Measurements from ENCODE around the gene OMP.
A peak's percentile ranks its signal among the peaks of the same experiment; 100 is the strongest.

The OMP gene

DNA sequence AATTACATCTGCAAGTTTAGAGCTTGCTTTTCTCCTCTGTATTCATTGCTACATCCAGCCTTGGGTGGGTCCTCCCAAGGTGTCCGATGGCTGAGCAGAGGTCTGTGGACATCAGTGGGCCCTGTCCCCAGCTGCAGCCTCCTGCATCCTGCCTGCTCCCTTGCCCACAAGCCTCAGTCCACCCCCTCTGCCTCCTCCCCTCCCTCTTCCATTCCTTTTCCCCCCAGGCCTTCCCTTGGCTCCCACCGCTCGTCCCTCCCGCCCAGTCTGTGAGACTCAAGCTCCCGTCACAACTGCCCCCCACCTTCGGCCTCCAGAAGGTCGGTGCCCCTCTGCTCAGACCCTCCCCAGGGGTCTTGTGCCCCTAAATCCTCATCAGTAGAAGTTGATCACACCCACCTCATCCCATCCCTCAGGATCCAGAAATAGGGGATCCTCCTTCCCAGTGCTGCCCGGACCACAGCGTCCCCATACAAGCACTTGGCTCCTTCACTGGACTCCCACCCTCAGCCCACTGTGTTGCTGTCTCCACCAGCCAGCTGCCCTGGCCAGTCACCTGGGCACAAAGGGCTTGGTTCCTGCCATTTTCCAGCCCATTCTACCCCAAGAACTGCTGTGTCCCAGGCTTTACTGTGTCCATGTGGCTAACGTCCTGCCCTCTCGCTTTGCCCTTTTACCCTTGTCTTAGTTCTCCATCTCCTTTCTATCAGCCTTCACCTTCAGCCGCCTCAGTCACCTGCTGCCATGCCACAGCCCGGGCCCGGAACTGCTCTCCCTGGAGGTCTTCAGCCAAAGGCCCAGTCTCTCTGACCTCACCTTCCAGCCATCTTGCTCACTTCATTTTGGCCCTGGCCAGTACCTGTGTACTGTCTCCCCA, 2.2 kb upstream of the OMP start:
- Histone ChIP-seq H3K27ac (no peak overlapping the region), H3K4me3 (no peak overlapping the region)
- DNase-seq (ENCODE audit: low spot score) = no peak
- TF ChIP-seq, protein P1, sequence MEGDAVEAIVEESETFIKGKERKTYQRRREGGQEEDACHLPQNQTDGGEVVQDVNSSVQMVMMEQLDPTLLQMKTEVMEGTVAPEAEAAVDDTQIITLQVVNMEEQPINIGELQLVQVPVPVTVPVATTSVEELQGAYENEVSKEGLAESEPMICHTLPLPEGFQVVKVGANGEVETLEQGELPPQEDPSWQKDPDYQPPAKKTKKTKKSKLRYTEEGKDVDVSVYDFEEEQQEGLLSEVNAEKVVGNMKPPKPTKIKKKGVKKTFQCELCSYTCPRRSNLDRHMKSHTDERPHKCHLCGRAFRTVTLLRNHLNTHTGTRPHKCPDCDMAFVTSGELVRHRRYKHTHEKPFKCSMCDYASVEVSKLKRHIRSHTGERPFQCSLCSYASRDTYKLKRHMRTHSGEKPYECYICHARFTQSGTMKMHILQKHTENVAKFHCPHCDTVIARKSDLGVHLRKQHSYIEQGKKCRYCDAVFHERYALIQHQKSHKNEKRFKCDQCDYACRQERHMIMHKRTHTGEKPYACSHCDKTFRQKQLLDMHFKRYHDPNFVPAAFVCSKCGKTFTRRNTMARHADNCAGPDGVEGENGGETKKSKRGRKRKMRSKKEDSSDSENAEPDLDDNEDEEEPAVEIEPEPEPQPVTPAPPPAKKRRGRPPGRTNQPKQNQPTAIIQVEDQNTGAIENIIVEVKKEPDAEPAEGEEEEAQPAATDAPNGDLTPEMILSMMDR (IDR thresholded peaks at IDR 0.05) = no peak

- TF ChIP-seq, protein P1 (IDR thresholded peaks at IDR 0.05) = no peak
- Histone ChIP-seq H3K27ac (no peak overlapping the region), H3K4me3 (no peak overlapping the region)
- no peak for DNase-seq (ENCODE audit: low spot score)
These were observed 1.6 kb upstream of the OMP start for GRCh38 chr11:77101043-77101537.

GRCh38 chr11:77103319-77103718, 679 bp downstream of the OMP start:
- no peak for DNase-seq (ENCODE audit: low spot score)
- TF ChIP-seq, protein P1 (IDR thresholded peaks at IDR 0.05) = no peak
- H3K27ac ChIP-seq = no peak overlapping the region
- no peak overlapping the region for H3K4me3 ChIP-seq

DNA sequence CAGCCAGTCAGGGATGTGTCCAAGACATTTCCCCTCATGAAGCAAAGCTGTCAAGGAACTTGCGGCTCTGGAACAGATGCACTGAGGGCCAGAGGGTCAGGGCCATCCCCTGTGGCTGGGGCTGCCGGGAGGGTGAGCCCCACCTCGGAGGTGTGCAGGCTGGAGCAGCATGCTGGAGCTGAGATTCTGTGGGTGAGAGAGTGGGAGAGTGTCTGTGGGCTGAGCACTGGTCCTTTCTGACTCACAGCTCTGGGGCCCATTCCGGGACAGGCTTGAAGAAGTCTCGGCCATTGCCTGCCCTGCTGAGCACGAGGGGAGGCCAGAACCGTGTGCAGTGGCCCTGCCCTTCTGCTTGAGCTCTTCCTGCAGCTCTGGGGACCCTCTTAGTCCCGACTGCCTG, 2.1 kb downstream of the OMP start:
- H3K27ac ChIP-seq = no peak overlapping the region
- DNase-seq (ENCODE audit: low spot score) = no peak
- H3K4me3 ChIP-seq = no peak overlapping the region
- TF ChIP-seq, protein P1 (IDR thresholded peaks at IDR 0.05) = no peak

GRCh38 chr11:77106321-77106720, 3.7 kb downstream of the OMP start:
- no peak for DNase-seq (ENCODE audit: low spot score)
- TF ChIP-seq, protein P1 (IDR thresholded peaks at IDR 0.05) = no peak
- Histone ChIP-seq H3K27ac (no peak overlapping the region), H3K4me3 (no peak overlapping the region)

GRCh38 chr11:77106759-77107158, 4.1 kb downstream of the OMP start:
- no peak overlapping the region for H3K27ac ChIP-seq
- H3K4me3 ChIP-seq = no peak overlapping the region
- TF ChIP-seq, protein P1 (IDR thresholded peaks at IDR 0.05) = no peak
- DNase-seq (ENCODE audit: low spot score) = no peak

DNA sequence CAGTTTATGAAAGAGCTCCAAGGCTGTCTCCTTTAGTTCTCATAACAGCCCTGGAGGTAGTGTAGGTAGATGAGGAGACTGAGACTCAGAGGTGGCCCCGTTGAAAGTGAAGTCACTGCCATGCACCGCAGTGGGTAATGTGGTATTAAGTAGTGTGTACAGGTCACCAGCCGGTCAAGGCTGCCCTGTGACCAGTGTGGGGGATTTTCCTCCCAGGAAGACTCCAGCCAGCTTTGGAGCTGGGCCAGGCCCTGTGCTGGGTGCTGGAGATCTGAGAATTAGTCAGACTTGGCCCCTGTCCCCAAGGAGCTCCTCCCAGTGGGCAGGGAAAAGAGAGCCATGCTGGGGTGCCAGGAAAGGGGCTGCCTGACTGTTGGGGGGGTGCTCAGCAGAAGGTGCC, 5.3 kb downstream of the OMP start:
- TF ChIP-seq, protein P1 (IDR thresholded peaks at IDR 0.05) = no peak
- H3K27ac ChIP-seq = peak overlapping the region in 1 of 2 donors; percentile 41
- no peak for DNase-seq (ENCODE audit: low spot score)
- H3K4me3 ChIP-seq = no peak overlapping the region
